Activated effector memory CD4-positive, alpha-beta T cell treated with Interleukin-2 at 50 U/mL for 16 hours (primary cell): ENCODE data around the gene ZNF217.
"Not testable (repeated sequence)": the region's sequence is repeated elsewhere in the genome, so short reads cannot be mapped to it uniquely, and the experiment has no call there.

Source experiments
- DNase-seq: peaks from one replicate; pipeline ENCODE4 v3.0.0-alpha.2; 2020

The ZNF217 gene

GRCh38 chr20:53597030-53597482 is 3.4 kb upstream of the ZNF217 start:
- DNase-seq = no peak

GRCh38 chr20:53596189-53597001 is 2.8 kb upstream of the ZNF217 start:
- DNase-seq = not testable (repeated sequence)

GRCh38 chr20:53595742-53596141 is 2.1 kb upstream of the ZNF217 start:
- DNase-seq = not testable (repeated sequence)

- DNase-seq = no peak
Measured at GRCh38 chr20:53595018-53595378, 1.4 kb upstream of the ZNF217 start.

GRCh38 chr20:53594068-53595017 is 704 bp upstream of the ZNF217 start:
- peak; percentile 94 for DNase-seq

GRCh38 chr20:53592992-53593465 is 610 bp downstream of the ZNF217 start:
- DNase-seq = no peak

GRCh38 chr20:53592454-53592991 is 1.1 kb downstream of the ZNF217 start:
- peak; percentile 35 for DNase-seq

- not testable (repeated sequence) for DNase-seq
Measured at GRCh38 chr20:53591941-53592441, 1.6 kb downstream of the ZNF217 start.

GRCh38 chr20:53591206-53591741 is 2.4 kb downstream of the ZNF217 start:
- not testable (repeated sequence) for DNase-seq

GRCh38 chr20:53590608-53591007 is 3.0 kb downstream of the ZNF217 start:
- DNase-seq = not testable (repeated sequence)

GRCh38 chr20:53590122-53590521 is 3.5 kb downstream of the ZNF217 start:
- DNase-seq = not testable (repeated sequence)

GRCh38 chr20:53589321-53590065 is 4.1 kb downstream of the ZNF217 start:
- not testable (repeated sequence) for DNase-seq

- not testable (repeated sequence) for DNase-seq
Measured at GRCh38 chr20:53587157-53587703, 6.4 kb downstream of the ZNF217 start.

GRCh38 chr20:53586640-53587039 is 7.0 kb downstream of the ZNF217 start:
- DNase-seq = no peak

GRCh38 chr20:53585910-53586309 is 7.7 kb downstream of the ZNF217 start:
- DNase-seq = not testable (repeated sequence)

GRCh38 chr20:53585004-53585569 is 8.6 kb downstream of the ZNF217 start:
- DNase-seq = not testable (repeated sequence)

GRCh38 chr20:53584550-53584913 is 9.1 kb downstream of the ZNF217 start:
- not testable (repeated sequence) for DNase-seq

GRCh38 chr20:53583660-53584549 is 9.7 kb downstream of the ZNF217 start:
- not testable (repeated sequence) for DNase-seq

- no peak for DNase-seq
Measured at GRCh38 chr20:53582574-53583351, 10.9 kb downstream of the ZNF217 start.
